GM12873 (cell line): ENCODE data around the gene TMED6.

ENCODE experiments used
- TF ChIP-seq, protein P1 (sequence below): IDR thresholded peaks from 2 replicates; pipeline ENCODE4 v1.5.1; 2012; ENCODE audit warnings: low read depth, mild to moderate bottlenecking, moderate library complexity, low read length, control low read depth; ENCODE audit not compliant: insufficient read depth; ENCODE audit errors: missing control alignments

Gene TMED6

GRCh38 chr16:69327585-69328310, 23.8 kb downstream of the TMED6 start:
- TF ChIP-seq, protein P1, sequence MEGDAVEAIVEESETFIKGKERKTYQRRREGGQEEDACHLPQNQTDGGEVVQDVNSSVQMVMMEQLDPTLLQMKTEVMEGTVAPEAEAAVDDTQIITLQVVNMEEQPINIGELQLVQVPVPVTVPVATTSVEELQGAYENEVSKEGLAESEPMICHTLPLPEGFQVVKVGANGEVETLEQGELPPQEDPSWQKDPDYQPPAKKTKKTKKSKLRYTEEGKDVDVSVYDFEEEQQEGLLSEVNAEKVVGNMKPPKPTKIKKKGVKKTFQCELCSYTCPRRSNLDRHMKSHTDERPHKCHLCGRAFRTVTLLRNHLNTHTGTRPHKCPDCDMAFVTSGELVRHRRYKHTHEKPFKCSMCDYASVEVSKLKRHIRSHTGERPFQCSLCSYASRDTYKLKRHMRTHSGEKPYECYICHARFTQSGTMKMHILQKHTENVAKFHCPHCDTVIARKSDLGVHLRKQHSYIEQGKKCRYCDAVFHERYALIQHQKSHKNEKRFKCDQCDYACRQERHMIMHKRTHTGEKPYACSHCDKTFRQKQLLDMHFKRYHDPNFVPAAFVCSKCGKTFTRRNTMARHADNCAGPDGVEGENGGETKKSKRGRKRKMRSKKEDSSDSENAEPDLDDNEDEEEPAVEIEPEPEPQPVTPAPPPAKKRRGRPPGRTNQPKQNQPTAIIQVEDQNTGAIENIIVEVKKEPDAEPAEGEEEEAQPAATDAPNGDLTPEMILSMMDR, result no peak

DNA sequence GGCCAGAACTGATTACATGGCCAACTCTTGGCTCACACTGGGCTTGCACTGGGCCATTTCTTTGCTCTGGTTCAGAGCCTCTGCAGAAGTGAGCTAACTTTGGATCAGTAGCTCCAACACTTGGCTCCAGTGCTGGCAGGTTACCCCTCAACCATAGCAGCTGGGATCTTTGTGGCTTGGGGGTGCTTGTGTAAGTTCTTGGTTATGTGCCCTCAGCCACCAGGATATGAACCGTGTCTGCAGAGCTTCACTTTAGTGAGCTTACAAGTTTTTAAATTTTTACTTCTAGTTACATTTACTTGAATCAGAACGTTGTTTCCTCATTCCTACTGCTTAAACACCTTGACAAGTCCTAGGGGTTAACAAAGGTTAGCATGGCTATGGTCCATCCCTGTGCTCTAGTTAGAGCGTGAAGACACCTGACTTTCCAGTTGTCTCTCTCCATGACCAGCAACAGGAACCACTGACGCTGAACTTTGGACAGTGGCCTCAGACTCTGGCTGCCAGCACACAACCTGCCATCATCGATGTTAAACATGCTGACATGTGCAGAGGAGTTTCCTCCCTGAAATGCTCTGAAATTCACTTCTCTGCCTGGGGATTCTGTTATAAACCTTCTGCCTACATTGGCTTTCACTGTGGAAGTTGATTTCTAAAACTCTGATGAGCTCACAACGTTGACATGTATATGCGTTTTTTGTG, 25.3 kb downstream of the TMED6 start:
- TF ChIP-seq, protein P1, result no peak

DNA sequence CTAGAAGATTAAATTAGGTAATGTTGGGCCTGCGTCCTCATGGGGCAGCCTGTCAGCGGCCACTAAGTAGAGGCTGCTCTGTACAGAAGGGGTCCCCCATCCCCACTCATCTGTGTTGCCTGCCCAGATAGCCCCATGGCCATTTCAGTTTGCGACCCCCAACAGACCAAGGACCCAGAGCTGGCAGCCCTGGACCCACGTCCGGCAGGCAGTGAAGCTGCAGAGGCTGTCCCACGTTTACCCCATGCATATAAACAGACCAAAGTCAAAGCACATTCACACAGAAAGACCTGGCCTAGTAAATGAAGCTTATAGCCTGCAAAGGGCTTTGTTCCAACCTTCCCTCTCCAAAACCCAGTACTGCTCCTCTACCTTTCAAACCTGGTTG, 25.8 kb downstream of the TMED6 start:
- TF ChIP-seq, protein P1, result no peak

DNA sequence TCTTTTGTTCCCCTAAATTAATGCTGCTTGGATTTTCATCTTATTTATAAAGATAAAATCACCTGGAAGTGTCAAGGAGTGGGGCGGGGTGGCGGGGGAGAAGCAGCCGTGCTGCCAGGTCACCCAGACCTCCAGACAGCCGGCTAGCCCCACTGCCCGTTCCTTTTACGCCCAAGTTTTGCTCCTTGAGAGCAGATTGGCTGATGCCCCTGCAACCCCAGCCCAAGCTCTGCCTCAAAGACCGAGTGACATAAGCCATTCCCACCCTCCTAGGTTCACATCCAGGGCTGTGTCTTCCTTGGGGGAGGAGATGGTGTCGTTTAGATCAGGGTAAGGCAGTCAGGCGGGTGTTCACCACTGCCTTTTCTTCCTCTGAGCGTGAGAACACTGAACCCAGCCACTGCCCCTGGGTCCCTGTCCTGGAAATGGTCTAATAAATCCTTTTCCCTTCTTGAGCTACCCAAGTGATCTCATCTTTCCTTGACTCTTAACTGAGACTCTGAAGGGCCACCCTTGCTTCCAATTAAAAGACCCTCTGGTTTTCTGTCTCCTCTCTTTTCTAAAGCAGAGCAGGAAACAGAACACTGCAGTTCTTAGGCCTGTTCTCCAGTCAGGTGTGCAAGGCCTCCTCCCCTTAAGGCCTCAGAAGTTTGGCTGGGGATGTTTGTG, 26.9 kb downstream of the TMED6 start:
- TF ChIP-seq, protein P1, result no peak

- TF ChIP-seq, protein P1, result no peak
Observed at GRCh38 chr16:69324013-69324531, 27.5 kb downstream of the TMED6 start.

DNA sequence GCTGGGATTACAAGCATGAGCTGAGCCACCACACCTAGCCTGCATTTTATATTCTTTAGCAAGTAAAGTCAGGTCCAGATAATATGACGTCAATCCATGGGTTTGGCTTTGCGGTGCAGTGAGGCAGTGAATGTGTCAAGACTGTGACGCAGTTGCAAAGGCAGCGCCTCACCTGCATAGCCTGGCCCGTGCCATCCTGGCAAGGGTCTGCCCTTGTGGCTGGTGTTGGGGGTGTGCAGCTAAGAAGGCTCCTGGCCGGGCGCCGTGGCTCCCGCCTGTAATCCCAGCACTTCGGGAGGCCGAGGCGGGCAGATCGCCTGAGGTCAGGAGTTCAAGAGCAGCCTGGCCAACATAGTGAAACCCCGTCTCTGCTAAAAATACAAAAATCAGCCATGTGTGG, 28.2 kb downstream of the TMED6 start:
- TF ChIP-seq, protein P1, result no peak

GRCh38 chr16:69322343-69322742, 29.2 kb downstream of the TMED6 start:
- TF ChIP-seq, protein P1, result no peak
